HL-60 (cell line): ENCODE measurements around the gene FABP3.

Experiments used
- DNase-seq, 2 experiments: peaks; one replicate each; pipeline ENCODE4 v3.0.0-alpha.2; 2010 to 2020; ENCODE audit warnings: low read depth in 1 of 2, low spot score in 1 of 2
- H3K27ac ChIP-seq: fragments of 250-450 bp; sonication (Bioruptor Pico); replicated peaks from 2 replicates; pipeline ENCODE4 v1.5.1; 2020; ENCODE audit warnings: mild to moderate bottlenecking, moderate library complexity
- H3K27me3 ChIP-seq: fragments of 250-450 bp; sonication (Bioruptor Pico); 2 replicates; pipeline ENCODE4 v1.5.1; 2021; ENCODE audit warnings: mild to moderate bottlenecking, moderate library complexity; ENCODE audit not compliant: insufficient read depth, poor library complexity, severe bottlenecking
- H3K4me3 ChIP-seq: replicated peaks from 2 replicates; pipeline ENCODE4 v1.5.1; 2011; ENCODE audit warnings: mild to moderate bottlenecking, control low read depth, low read length; ENCODE audit not compliant: insufficient read depth
- GABPA ChIP-seq: IDR thresholded peaks from 2 replicates; pipeline ENCODE4 v1.6.1; 2012; ENCODE audit warnings: low read depth
- POLR2AphosphoS5 ChIP-seq: IDR thresholded peaks from 2 replicates; pipeline ENCODE4 v1.6.1; 2012; ENCODE audit warnings: low read depth
- REST ChIP-seq: IDR thresholded peaks from 2 replicates; pipeline ENCODE4 v1.6.1; 2012; ENCODE audit warnings: low read depth; ENCODE audit not compliant: insufficient replicate concordance
- SPI1 ChIP-seq: IDR thresholded peaks from 2 replicates; pipeline ENCODE4 v1.6.1; 2012; ENCODE audit warnings: low read depth, mild to moderate bottlenecking, borderline replicate concordance
- TF ChIP-seq, protein P1 (sequence below): IDR thresholded peaks from one replicate; pipeline ENCODE4 v1.5.1; 2011; ENCODE audit warnings: low read length, control low read depth, inconsistent platforms; ENCODE audit not compliant: insufficient read depth

Gene FABP3

DNA sequence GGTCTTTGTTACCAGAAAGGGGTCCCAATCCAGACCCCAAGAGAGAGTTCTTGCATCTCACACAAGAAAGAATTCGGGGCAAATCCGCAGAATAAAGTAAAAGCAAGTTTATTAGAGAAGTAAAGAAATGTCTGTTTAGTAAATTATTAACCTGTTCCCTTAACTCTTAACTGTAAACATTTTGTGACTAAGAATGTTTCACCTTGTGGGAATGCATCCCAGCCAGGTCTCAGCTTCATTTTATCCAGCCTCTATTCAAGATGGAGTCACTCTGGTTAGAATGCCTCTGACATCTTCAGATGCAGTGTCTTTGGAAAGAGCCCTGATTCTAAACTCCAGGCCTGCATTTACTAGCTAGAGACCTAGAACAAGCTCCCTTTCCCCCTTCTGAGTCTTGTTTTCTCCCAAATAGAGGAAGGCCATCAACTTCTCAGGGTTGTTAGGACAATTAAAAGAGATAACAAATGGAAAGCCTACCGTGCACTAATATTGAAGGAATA, 4.5 kb upstream of the FABP3 start:
- no peak for DNase-seq
- Histone ChIP-seq H3K27ac (no peak overlapping the region), H3K4me3 (no peak overlapping the region), H3K27me3 (no peaks in the 10 kb centered on the region)
- TF ChIP-seq REST, result no peak

- Histone ChIP-seq H3K27ac (no peak overlapping the region), H3K27me3 (no peaks in the 10 kb centered on the region), H3K4me3 (no peak overlapping the region)
- no peak for DNase-seq
- TF ChIP-seq SPI1, result no peak
- TF ChIP-seq REST, result no peak
- no peak for TF ChIP-seq GABPA
- no peak for TF ChIP-seq POLR2AphosphoS5
- TF ChIP-seq, protein P1, sequence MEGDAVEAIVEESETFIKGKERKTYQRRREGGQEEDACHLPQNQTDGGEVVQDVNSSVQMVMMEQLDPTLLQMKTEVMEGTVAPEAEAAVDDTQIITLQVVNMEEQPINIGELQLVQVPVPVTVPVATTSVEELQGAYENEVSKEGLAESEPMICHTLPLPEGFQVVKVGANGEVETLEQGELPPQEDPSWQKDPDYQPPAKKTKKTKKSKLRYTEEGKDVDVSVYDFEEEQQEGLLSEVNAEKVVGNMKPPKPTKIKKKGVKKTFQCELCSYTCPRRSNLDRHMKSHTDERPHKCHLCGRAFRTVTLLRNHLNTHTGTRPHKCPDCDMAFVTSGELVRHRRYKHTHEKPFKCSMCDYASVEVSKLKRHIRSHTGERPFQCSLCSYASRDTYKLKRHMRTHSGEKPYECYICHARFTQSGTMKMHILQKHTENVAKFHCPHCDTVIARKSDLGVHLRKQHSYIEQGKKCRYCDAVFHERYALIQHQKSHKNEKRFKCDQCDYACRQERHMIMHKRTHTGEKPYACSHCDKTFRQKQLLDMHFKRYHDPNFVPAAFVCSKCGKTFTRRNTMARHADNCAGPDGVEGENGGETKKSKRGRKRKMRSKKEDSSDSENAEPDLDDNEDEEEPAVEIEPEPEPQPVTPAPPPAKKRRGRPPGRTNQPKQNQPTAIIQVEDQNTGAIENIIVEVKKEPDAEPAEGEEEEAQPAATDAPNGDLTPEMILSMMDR, result no peak
Measured at GRCh38 chr1:31376375-31377134, 3.7 kb upstream of the FABP3 start.

GRCh38 chr1:31374511-31375196, 1.8 kb upstream of the FABP3 start:
- H3K27ac ChIP-seq, result no peak overlapping the region
- TF ChIP-seq, protein P1, result no peak
- TF ChIP-seq GABPA (no peak), REST (no peak), SPI1 (no peak), POLR2AphosphoS5 (no peak)
- H3K4me3 ChIP-seq, result no peak overlapping the region
- DNase-seq, result no peak
- no peaks in the 10 kb centered on the region for H3K27me3 ChIP-seq
